Bronchial epithelial cell (primary cell): Measurements from ENCODE around the gene AGO3. TPM values are rescaled to one million over a fixed set of nuclear protein-coding genes. Genes with fewer than 3 reads are reported as not detected.
A peak's percentile ranks its signal among the peaks of the same experiment; 100 is the strongest.

Experiments
- DNase-seq: peaks from one replicate; pipeline ENCODE4 v3.0.0-alpha.2; 2010; ENCODE audit warnings: low read depth
- FAIRE-seq: peaks from 2 replicates; lab custom pipeline; 2011; peaks lifted over from hg19 to GRCh38; lab: Jason Lieb, UNC
- H3K27me3 ChIP-seq: 2 replicates; pipeline ENCODE4 v1.5.1; 2011; ENCODE audit warnings: low read length; ENCODE audit not compliant: control insufficient read depth, insufficient read depth
- H3K36me3 ChIP-seq: 2 replicates; pipeline ENCODE4 v1.5.1; 2011; ENCODE audit warnings: low read length; ENCODE audit not compliant: control insufficient read depth, insufficient read depth
- H3K4me3 ChIP-seq: 2 replicates; pipeline ENCODE4 v1.5.1; 2011; ENCODE audit warnings: mild to moderate bottlenecking, low read depth, low read length, control low read depth
- total RNA-seq: library from RNA; depleted of rRNA; stranded (reverse); fragments of >200 nt; gene quantifications from 2 replicates; pipeline ENCODE4 v1.2.1, GENCODE V29; 2014
- TF ChIP-seq, protein P1 (sequence below): IDR thresholded peaks from 2 replicates; pipeline ENCODE4 v1.5.1; 2011; ENCODE audit warnings: mild to moderate bottlenecking, moderate library complexity, low read length, control low read depth, inconsistent platforms; ENCODE audit not compliant: insufficient read depth, severe bottlenecking

The AGO3 gene
- total RNA-seq, 1 donor from 2014 or later = 9.5 TPM

DNA sequence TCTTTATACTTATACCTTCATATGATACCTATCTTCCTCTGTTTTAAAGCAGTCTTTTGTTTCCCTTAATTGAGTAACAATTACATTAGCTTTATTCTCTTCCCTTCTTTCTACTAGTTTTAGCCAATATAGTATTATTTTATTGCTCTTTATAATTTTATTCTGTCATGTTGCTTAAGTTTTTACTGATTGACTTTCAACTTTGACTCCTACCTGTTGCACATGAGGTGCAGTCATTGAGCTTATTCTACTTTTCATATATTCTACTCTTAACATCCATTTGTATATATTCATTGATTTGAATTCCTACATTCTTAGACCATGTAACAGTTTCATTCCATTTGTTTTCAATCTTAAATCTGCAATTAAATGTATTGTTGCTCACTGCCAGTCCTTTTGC, 49.2 kb downstream of the AGO3 start:
- peaks cover 2% of the 10 kb centered on the region for H3K36me3 ChIP-seq
- H3K4me3 ChIP-seq = no peak overlapping the region
- DNase-seq (no peak), FAIRE-seq (no peak)
- no peaks in the 10 kb centered on the region for H3K27me3 ChIP-seq
- TF ChIP-seq, protein P1, sequence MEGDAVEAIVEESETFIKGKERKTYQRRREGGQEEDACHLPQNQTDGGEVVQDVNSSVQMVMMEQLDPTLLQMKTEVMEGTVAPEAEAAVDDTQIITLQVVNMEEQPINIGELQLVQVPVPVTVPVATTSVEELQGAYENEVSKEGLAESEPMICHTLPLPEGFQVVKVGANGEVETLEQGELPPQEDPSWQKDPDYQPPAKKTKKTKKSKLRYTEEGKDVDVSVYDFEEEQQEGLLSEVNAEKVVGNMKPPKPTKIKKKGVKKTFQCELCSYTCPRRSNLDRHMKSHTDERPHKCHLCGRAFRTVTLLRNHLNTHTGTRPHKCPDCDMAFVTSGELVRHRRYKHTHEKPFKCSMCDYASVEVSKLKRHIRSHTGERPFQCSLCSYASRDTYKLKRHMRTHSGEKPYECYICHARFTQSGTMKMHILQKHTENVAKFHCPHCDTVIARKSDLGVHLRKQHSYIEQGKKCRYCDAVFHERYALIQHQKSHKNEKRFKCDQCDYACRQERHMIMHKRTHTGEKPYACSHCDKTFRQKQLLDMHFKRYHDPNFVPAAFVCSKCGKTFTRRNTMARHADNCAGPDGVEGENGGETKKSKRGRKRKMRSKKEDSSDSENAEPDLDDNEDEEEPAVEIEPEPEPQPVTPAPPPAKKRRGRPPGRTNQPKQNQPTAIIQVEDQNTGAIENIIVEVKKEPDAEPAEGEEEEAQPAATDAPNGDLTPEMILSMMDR = no peak

DNA sequence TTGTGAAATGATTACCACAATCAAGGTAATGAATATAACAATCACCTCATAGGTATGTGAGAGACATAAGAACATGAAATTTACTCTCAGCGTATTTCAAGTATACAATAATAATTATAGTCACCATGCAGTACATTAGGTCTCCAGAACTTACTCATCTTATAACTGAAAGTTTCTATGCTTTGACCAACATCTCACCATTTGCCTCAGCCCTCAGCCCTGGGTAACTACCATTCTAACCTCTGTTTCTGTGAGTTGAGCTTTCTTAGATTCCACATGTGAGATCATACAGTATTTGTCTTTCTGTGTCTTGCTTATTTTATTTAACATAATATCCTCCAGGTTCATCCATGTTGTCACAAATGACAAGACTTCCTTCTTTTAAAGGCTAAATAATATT, 57.3 kb downstream of the AGO3 start:
- H3K27me3 ChIP-seq = no peaks in the 10 kb centered on the region
- TF ChIP-seq, protein P1 = no peak
- FAIRE-seq = no peak
- no peak overlapping the region for H3K4me3 ChIP-seq
- peaks cover 2% of the 10 kb centered on the region for H3K36me3 ChIP-seq
- no peak for DNase-seq

DNA sequence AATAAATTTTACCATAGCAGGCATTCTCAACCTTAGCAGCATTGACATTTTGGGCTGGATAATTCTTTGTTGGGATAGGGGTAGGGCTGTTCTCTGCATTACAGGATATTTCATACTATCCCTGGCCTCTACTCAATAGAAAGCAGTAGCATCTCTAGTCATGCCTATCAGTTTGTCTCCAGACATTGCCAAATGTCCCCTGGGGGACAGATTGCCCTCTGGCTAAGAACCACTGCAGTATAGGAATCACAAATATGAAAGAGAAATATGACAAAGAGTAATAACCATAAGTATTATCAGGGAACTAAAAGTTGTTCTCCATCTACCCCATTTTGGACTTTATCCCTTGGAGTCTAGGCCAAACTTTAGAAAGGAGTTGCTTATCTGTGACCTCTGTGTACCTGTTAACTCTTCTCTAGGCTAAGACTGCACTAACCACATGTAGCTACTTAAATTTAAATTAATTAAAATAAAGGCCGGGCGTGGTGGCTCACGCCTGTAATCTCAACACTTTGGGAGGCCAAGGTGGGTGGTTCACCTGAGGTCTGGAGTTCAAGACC, 76.1 kb downstream of the AGO3 start:
- no peak for FAIRE-seq
- DNase-seq = no peak
- TF ChIP-seq, protein P1 = no peak
- Histone ChIP-seq H3K4me3 (no peak overlapping the region), H3K36me3 (no peaks in the 10 kb centered on the region), H3K27me3 (no peaks in the 10 kb centered on the region)

DNA sequence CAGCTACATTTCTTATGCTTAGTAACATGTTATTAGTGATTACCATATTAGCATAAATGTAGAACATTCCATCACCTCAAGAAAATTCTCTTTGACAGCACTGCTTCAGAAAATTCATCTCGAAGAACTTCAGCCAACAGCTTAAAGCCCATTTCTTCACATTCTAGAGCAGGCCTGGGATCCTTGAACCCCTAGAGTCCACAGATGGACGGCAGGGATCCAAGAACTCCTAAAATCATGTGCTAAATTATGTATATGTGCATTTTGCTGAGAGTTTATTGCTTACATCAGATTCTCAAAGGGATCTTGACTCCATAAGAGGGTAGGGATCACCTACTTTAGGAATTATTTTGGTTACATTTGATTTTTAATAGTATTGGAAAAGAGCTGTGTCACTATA, 76.8 kb downstream of the AGO3 start:
- FAIRE-seq (no peak), DNase-seq (no peak)
- TF ChIP-seq, protein P1 = no peak
- Histone ChIP-seq H3K27me3 (no peaks in the 10 kb centered on the region), H3K36me3 (no peaks in the 10 kb centered on the region), H3K4me3 (no peak overlapping the region)

DNA sequence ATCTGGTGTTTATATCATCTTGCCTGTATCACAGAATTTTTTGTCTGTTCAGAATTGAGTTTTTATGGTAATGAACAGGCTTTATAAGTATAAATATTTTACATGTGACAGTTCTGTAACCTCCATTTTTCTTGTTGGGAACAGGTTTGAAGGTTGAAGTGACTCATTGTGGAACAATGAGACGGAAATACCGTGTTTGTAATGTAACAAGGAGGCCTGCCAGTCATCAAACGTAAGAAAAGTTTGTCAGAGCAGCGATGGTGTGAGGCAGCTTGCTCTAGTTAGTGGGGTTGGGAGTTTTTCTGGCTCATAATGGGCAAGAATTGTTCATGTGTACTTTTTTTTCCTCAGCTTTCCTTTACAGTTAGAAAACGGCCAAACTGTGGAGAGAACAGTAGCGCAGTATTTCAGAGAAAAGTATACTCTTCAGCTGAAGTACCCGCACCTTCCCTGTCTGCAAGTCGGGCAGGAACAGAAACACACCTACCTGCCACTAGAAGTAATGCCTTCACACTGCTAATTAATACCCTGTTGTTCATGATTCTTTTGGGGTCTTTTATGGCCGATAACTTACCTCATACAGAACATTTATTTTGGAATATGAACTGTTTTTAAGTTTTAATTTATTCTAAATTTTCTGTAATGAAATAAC, 77.8 kb downstream of the AGO3 start:
- TF ChIP-seq, protein P1 = no peak
- peak; percentile 92 for DNase-seq
- peaks cover 2% of the 10 kb centered on the region for H3K36me3 ChIP-seq
- no peak for FAIRE-seq
- H3K4me3 ChIP-seq = no peak overlapping the region
- H3K27me3 ChIP-seq = no peaks in the 10 kb centered on the region
